Measurements from ENCODE around the gene PTPN12. TPM values are rescaled to one million over a fixed set of nuclear protein-coding genes. Genes with fewer than 3 reads are reported as not detected.

Gene PTPN12
- total and polyA plus RNA-seq, 2 of the 4 experiments (the other 2 are of a cell fraction), result 24.7 to 31.0 TPM

- Histone ChIP-seq H4K20me1 (ENCODE audit: insufficient read depth, low read length) (peaks cover 44% of the 10 kb centered on the region), H2BK15ac (ENCODE audit: low read depth, low read length) (no peak overlapping the region), H3K4me3 (ENCODE audit: insufficient read depth, low read depth, low read length) (no peak overlapping the region), H3K56ac (ENCODE audit: extremely low read depth, insufficient read depth, low read length) (no peak overlapping the region), H3K27me3 (ENCODE audit: control insufficient read depth, insufficient read depth, low read length) (no peaks in the 10 kb centered on the region), H3K9me1 (ENCODE audit: insufficient read depth, low read length) (peaks cover 10% of the 10 kb centered on the region), H3K4me1 (ENCODE audit: control insufficient read depth, insufficient read depth, low read length) (peaks cover 12% of the 10 kb centered on the region), H3K4me2 (ENCODE audit: low read depth, low read length) (peak overlapping the region; percentile 0; the same call in 1 of the 2 replicates), H4K91ac (ENCODE audit: insufficient read depth, low read depth, low read length) (no peak overlapping the region), H3K79me1 (ENCODE audit: low read depth in 1 of 2, low read length in 2 of 2) (peaks cover 33 to 60% of the 10 kb centered on the region in 2 experiments), H3K23ac (ENCODE audit: low read depth, low read length) (no peak overlapping the region), H3K9me3 (ENCODE audit: control insufficient read depth, insufficient read depth, low read length) (no peaks in the 10 kb centered on the region), H2AK9ac (replicated peaks; ENCODE audit: low read depth, low read length, poor library complexity) (no peak overlapping the region), H3K36me3 (ENCODE audit: control insufficient read depth, insufficient read depth, low read length) (peaks cover 36% of the 10 kb centered on the region), H3K18ac (ENCODE audit: low read depth, low read length) (no peak overlapping the region), H3K9ac (ENCODE audit: low read depth, low read length) (no peak overlapping the region), H3K14ac (replicated peaks; ENCODE audit: low read depth, low read length) (no peak overlapping the region; the same call in 1 of the 2 replicates), H3K27ac (ENCODE audit: insufficient read depth, low read length) (peak overlapping the region; percentile 29; the same call in 1 of the 2 replicates), H3K4ac (ENCODE audit: low read depth, low read length) (peak overlapping the region; percentile 15; the same call in 1 of the 2 replicates), H2BK5ac (ENCODE audit: low read depth, low read length, poor library complexity, severe bottlenecking) (peak overlapping the region; percentile 61), H2AFZ (replicated peaks; ENCODE audit: low read length, poor library complexity) (no peak overlapping the region), H2BK20ac (ENCODE audit: low read depth, low read length) (no peak overlapping the region), H2AK5ac (ENCODE audit: low read depth, low read length) (no peak overlapping the region), H4K5ac (ENCODE audit: low read depth, low read length) (no peak overlapping the region), H2BK120ac (ENCODE audit: low read depth, low read length) (no peak overlapping the region), H4K8ac (ENCODE audit: low read depth in 2 of 2, low read length in 2 of 2) (0 out of 4 replicates have a peak overlapping the region, but pooled peaks of 1 of the 2 experiments have one; percentile 51)
- CTCF ChIA-PET, result no interaction called here
- POLR2A ChIA-PET (ENCODE audit: unreplicated experiment), result no interaction called here
- TF ChIP-seq BHLHE40 (IDR thresholded peaks at IDR 0.05; ENCODE audit: low read depth, low read length) (no peak), FOS (IDR thresholded peaks at IDR 0.05; ENCODE audit: low read depth, low read length) (no peak), CEBPB (IDR thresholded peaks at IDR 0.05; ENCODE audit: low read depth, low read length) (no peak)
- intact Hi-C loops (cut with micrococcal nuclease), result no loop called here
- ATAC-seq (ENCODE audit: low read depth) (no peak), DNase-seq (peak; percentile 44)
- in situ Hi-C loops (cut with MboI; ENCODE audit: low sequenced_read_pairs), result no loop called here
- dilution Hi-C loops (cut with HindIII; ENCODE audit: low sequenced_read_pairs, unreplicated experiment), result no loop called here
- no TSS peak for BruUV-seq (replicated peaks)
- 100% methylated on average over 2 of the region's 8 CpGs; no CpG with 5 or more reads in 1 of the 2 experiments for WGBS, 2 experiments (ENCODE audit: extremely low coverage in 2 of 2, insufficient read length in 1 of 2)
These were observed 32.6 kb downstream of the PTPN12 start for GRCh38 chr7:77569514-77570232.

Data from IMR-90 (cell line).